Measurements from ENCODE around the gene RAB44. TPM values are rescaled to one million over a fixed set of nuclear protein-coding genes. Genes with fewer than 3 reads are reported as not detected.

Gene RAB44
- total and polyA plus RNA-seq, 2 of the 13 experiments (the other 11 are each of a cell fraction or from before 2014, with no cell fraction given) = not detected

- WGBS (ENCODE audit: low lambda C conversion rate) = under 1% methylated on average over 10 of the region's 10 CpGs
- peak; percentile 97 for DNase-seq (ENCODE audit: low spot score)
- H3K9ac ChIP-seq (ENCODE audit: insufficient read depth, low read depth, low read length) = peak overlapping the region; percentile 95
- H3K4me1 ChIP-seq (ENCODE audit: insufficient read depth, low read length) = peaks cover 70% of the 10 kb centered on the region
- H3K27ac ChIP-seq (ENCODE audit: extremely low read length, insufficient read depth, low read length) = peak overlapping the region; percentile 92
- peaks cover 44% of the 10 kb centered on the region for H4K20me1 ChIP-seq (ENCODE audit: insufficient read depth, low read length)
- FAIRE-seq = peak; percentile 95
- H3K27me3 ChIP-seq (ENCODE audit: control insufficient read depth in 1 of 2, insufficient read depth in 2 of 2, low read length in 2 of 2) = peaks cover 0 to 6% of the 10 kb centered on the region in 2 experiments; a peak in 1 of 5 replicates
- peak overlapping the region; percentile 51 to 99 (median 64) for H3K4me3 ChIP-seq (replicated peaks in 1 of 3; ENCODE audit: insufficient read depth in 1 of 3, low read depth in 2 of 3, low read length in 3 of 3)
- intact Hi-C loops (cut with micrococcal nuclease; ENCODE audit: unreplicated experiment) = loop anchor here (2.0 to 10.0 kb wide), 2 partner anchors 35 to 207 kb away; partner anchors contain the start of gene C6orf89
- ChIA-PET POLR2A (interaction anchor here (1.0 to 6.8 kb wide), 20 partner anchors 9 to 480 kb away, joined by 3 to 383 read pairs (median 6); partner anchors contain the start of genes PPIL1 and SRSF3), CTCF (ENCODE audit: low intra/inter-chr PET ratio, low total read pairs) (interaction anchor here (3.6 kb wide), 1 partner anchor 55 kb away, joined by 39 read pairs; no protein-coding TSS in a partner anchor)
- in situ Hi-C loops (cut with HindIII; ENCODE audit: extremely low pct_ligation_motif_present, low pct_unique_long_range_greater_than_20kb) = no loop called here
- peak overlapping the region; percentile 97 for H3K4me2 ChIP-seq (ENCODE audit: low read depth, low read length)
- no peak overlapping the region for H2AFZ ChIP-seq (ENCODE audit: low read length)
- H3K36me3 ChIP-seq (replicated peaks in 1 of 2; ENCODE audit: control insufficient read depth in 1 of 2, insufficient read depth in 2 of 2, low read length in 2 of 2) = peaks cover 6 to 8% of the 10 kb centered on the region in 2 experiments
- peak; percentile 48 for ATAC-seq
- no peaks in the 10 kb centered on the region for H3K9me3 ChIP-seq (ENCODE audit: low read length)
- H3K79me2 ChIP-seq (ENCODE audit: insufficient read depth, low read length) = peaks cover 55% of the 10 kb centered on the region
- no TSS peak for BruUV-seq (replicated peaks)
- TF ChIP-seq ZNF546 (CRISPR knock-in tag; conservative IDR thresholded peaks at IDR 0.05) (no peak), NR2C2 (CRISPR knock-in tag; IDR thresholded peaks at IDR 0.05; ENCODE audit: borderline replicate concordance) (no peak), GTF3A (CRISPR knock-in tag; conservative IDR thresholded peaks at IDR 0.05) (no peak), SIX1 (CRISPR knock-in tag; IDR thresholded peaks at IDR 0.05; ENCODE audit: borderline replicate concordance) (peak; percentile 73; the same call in 1 of the 2 replicates), ZSCAN9 (CRISPR knock-in tag; IDR thresholded peaks at IDR 0.05; ENCODE audit: borderline replicate concordance) (peak; percentile 85), PPARG (CRISPR knock-in tag; conservative IDR thresholded peaks at IDR 0.05) (peak; percentile 62; the same call in 1 of the 2 replicates), FOXK2 (IDR thresholded peaks at IDR 0.05) (peak; percentile 42; the same call in 1 of the 2 replicates), ZNF784 (CRISPR knock-in tag; IDR thresholded peaks at IDR 0.05; ENCODE audit: borderline replicate concordance) (no peak; the same call in 1 of the 2 replicates), IRF1 (CRISPR knock-in tag; IDR thresholded peaks at IDR 0.05; ENCODE audit: low read depth) (no peak), ZNF607 (CRISPR knock-in tag; IDR thresholded peaks at IDR 0.05; ENCODE audit: borderline replicate concordance) (no peak), SIN3A (IDR thresholded peaks at IDR 0.05; ENCODE audit: borderline replicate concordance, low read depth, low read length) (no peak), KAT8 (CRISPR knock-in tag; IDR thresholded peaks at IDR 0.05) (peak; percentile 71), REPIN1 (CRISPR knock-in tag; IDR thresholded peaks at IDR 0.05; ENCODE audit: borderline replicate concordance, low read depth) (0 out of 2 replicates have a peak, but pooled peaks have one; percentile 26), FIP1L1 (IDR thresholded peaks at IDR 0.05; ENCODE audit: borderline replicate concordance, insufficient read depth, low read depth, low read length) (no peak)
- TF ChIP-seq, protein P1, sequence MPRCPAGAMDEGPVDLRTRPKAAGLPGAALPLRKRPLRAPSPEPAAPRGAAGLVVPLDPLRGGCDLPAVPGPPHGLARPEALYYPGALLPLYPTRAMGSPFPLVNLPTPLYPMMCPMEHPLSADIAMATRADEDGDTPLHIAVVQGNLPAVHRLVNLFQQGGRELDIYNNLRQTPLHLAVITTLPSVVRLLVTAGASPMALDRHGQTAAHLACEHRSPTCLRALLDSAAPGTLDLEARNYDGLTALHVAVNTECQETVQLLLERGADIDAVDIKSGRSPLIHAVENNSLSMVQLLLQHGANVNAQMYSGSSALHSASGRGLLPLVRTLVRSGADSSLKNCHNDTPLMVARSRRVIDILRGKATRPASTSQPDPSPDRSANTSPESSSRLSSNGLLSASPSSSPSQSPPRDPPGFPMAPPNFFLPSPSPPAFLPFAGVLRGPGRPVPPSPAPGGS (CRISPR knock-in tag; IDR thresholded peaks at IDR 0.05) = no peak
- TF ChIP-seq, protein P2, sequence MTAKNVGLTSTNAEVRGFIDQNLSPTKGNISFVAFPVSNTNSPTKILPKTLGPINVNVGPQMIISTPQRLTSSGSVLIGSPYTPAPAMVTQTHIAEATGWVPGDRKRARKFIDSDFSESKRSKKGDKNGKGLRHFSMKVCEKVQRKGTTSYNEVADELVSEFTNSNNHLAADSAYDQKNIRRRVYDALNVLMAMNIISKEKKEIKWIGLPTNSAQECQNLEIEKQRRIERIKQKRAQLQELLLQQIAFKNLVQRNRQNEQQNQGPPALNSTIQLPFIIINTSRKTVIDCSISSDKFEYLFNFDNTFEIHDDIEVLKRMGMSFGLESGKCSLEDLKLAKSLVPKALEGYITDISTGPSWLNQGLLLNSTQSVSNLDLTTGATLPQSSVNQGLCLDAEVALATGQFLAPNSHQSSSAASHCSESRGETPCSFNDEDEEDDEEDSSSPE (CRISPR knock-in tag; IDR thresholded peaks at IDR 0.05) = peak; percentile 42; the same call in 1 of the 2 replicates
- TF ChIP-seq, protein P3, sequence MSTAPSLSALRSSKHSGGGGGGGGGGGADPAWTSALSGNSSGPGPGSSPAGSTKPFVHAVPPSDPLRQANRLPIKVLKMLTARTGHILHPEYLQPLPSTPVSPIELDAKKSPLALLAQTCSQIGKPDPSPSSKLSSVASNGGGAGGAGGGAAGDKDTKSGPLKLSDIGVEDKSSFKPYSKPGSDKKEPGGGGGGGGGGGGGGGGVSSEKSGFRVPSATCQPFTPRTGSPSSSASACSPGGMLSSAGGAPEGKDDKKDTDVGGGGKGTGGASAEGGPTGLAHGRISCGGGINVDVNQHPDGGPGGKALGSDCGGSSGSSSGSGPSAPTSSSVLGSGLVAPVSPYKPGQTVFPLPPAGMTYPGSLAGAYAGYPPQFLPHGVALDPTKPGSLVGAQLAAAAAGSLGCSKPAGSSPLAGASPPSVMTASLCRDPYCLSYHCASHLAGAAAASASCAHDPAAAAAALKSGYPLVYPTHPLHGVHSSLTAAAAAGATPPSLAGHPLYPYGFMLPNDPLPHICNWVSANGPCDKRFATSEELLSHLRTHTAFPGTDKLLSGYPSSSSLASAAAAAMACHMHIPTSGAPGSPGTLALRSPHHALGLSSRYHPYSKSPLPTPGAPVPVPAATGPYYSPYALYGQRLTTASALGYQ (CRISPR knock-in tag; IDR thresholded peaks at IDR 0.05) = peak; percentile 5; the same call in 1 of the 2 replicates
Measured at GRCh38 chr6:36677753-36678487, 19.7 kb upstream of the RAB44 start.
